A673 (cell line): Measurements from ENCODE around the gene SLC16A3. TPM values are rescaled to one million over a fixed set of nuclear protein-coding genes. Genes with fewer than 3 reads are reported as not detected.

Source experiments
- BruUV-seq: library from RNA; stranded (reverse); fragments of 400-500 nt; replicated peaks from 2 replicates; lab custom pipeline; 2021; lab: Mats Ljungman, UMichigan
- CTCF ChIA-PET: fragments of 300-600 bp; sonication (Branson Sonifier 250); formaldehyde crosslinking; loops from one replicate; lab custom pipeline; 2022; ENCODE audit warnings: antibody characterized with exemption; lab: Charles Lee
- POLR2A ChIA-PET: fragments of 300-600 bp; sonication (Branson Sonifier 250); formaldehyde crosslinking; loops from one replicate; lab custom pipeline; 2022; ENCODE audit warnings: antibody characterized with exemption; ENCODE audit not compliant: low non-redundant PET; lab: Charles Lee
- DNase-seq: peaks from one replicate; pipeline ENCODE4 v3.0.0-alpha.2; 2015; ENCODE audit warnings: low spot score
- H3K27ac ChIP-seq: fragments of 200-600 bp; sonication (generic); 2 replicates; pipeline ENCODE4 v1.5.1; 2016; ENCODE audit warnings: mixed run types, low read depth, mild to moderate bottlenecking, mixed read lengths, antibody characterized with exemption, low read length; ENCODE audit not compliant: poor library complexity, severe bottlenecking
- H3K27me3 ChIP-seq: fragments of 200-600 bp; sonication (generic); replicated peaks from 2 replicates; pipeline ENCODE4 v1.6.1; 2017; ENCODE audit warnings: mixed run types, low read depth, mild to moderate bottlenecking, mixed read lengths, antibody characterized with exemption, low read length; ENCODE audit not compliant: insufficient read depth, poor library complexity
- H3K36me3 ChIP-seq: fragments of 200-600 bp; sonication (generic); 2 replicates; pipeline ENCODE4 v1.6.1; 2016; ENCODE audit warnings: mixed run types, mild to moderate bottlenecking, mixed read lengths, antibody characterized with exemption, low read length; ENCODE audit not compliant: insufficient read depth, poor library complexity, severe bottlenecking
- H3K4me1 ChIP-seq: fragments of 200-600 bp; sonication (generic); 2 replicates; pipeline ENCODE4 v1.6.1; 2017; ENCODE audit warnings: mixed run types, mild to moderate bottlenecking, mixed read lengths, antibody characterized with exemption, low read length; ENCODE audit not compliant: insufficient read depth, poor library complexity, severe bottlenecking
- H3K4me3 ChIP-seq: fragments of 200-600 bp; sonication (generic); 2 replicates; pipeline ENCODE4 v1.5.1; 2016; ENCODE audit warnings: low read depth, mixed run types, mild to moderate bottlenecking, mixed read lengths, low read length; ENCODE audit not compliant: poor library complexity, severe bottlenecking
- H3K9me3 ChIP-seq: fragments of 200-600 bp; sonication (generic); 2 replicates; pipeline ENCODE4 v1.6.1; 2016; ENCODE audit warnings: mixed run types, low read depth, mild to moderate bottlenecking, mixed read lengths, antibody characterized with exemption, low read length; ENCODE audit not compliant: poor library complexity, severe bottlenecking
- CTCF ChIP-seq: fragments of 300-800, 200-600 bp; sonication (generic); conservative IDR thresholded peaks from 2 replicates; pipeline ENCODE4 v1.5.1; 2017; ENCODE audit warnings: low read depth, mild to moderate bottlenecking, antibody characterized with exemption, low read length, moderate library complexity, mixed read lengths
- EZH2 ChIP-seq: fragments of 200-600 bp; sonication (generic); IDR thresholded peaks from 2 replicates; pipeline ENCODE4 v1.6.1; 2017; ENCODE audit warnings: borderline replicate concordance, low read depth, mild to moderate bottlenecking, mixed read lengths, antibody characterized with exemption, low read length; ENCODE audit not compliant: poor library complexity, severe bottlenecking
- intact Hi-C: fragments of 100-400 bp; cut with micrococcal nuclease; formaldehyde crosslinking; loops from one replicate; pipeline ENCODE4 v1.10.0; 2022; ENCODE audit not compliant: unreplicated experiment
- total RNA-seq: library from RNA; stranded (reverse); gene quantifications from 2 replicates; pipeline ENCODE4 v1.2.3, GENCODE V29; 2021

Gene SLC16A3
- total RNA-seq, 1 experiment from 2014 or later: 0.97 TPM

- ChIA-PET POLR2A (no interaction called here), CTCF (no interaction called here)
- H3K4me3 ChIP-seq: no peak overlapping the region
- H3K9me3 ChIP-seq: no peaks in the 10 kb centered on the region
- H3K36me3 ChIP-seq: no peaks in the 10 kb centered on the region
- peaks cover 7% of the 10 kb centered on the region for H3K27me3 ChIP-seq
- BruUV-seq: no TSS peak
- TF ChIP-seq EZH2 (no peak), CTCF (no peak)
- DNase-seq: no peak
- H3K27ac ChIP-seq: no peak overlapping the region
- H3K4me1 ChIP-seq: peaks cover 38% of the 10 kb centered on the region
- intact Hi-C loops: no loop called here
Measured at GRCh38 chr17:82232322-82232820, 3.5 kb downstream of the SLC16A3 start.

DNA sequence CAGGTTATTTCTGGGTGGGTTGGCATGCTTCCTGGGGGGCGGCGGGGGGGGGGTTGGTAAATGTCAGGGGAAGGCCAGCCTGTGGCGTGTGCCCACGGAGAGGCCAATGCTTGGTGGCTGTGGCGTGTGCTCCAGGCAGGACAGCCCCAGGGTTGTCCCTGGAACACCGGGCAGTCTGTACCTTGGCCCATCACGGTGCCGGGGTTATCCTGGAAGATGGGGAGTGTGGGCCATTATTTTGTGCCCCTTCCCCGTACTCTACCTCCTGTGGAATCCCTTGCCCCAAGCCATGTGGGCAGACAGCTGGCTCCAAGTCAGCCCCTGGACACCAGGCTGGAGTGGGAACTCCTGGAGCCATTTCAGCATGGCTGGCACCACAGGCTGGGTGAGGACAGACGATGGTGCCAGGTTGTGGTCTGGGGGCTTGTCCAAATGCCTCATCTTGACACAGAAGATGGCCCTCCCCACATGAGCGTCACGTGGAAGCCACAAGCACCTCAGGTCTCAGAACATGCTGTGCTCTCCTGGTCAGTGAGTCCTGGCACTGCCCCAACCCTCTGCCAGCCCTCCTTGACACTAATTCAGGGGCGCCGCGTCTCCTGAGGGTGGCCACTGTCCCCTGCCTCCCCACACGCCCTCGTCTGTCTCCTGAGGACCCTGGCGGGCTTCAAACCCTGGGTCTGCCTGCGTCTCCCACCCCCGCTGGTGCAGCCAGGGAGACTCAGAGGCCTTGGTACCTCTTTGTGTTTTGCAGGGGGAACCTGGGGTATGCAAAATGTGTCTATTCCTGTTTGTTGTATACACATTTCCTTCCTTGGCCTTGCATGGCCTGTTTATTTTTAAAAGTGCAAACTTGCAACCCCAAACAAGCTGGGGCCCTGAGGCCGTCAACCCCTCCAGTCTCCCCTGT, 4.3 kb downstream of the SLC16A3 start:
- BruUV-seq: no TSS peak
- peaks cover 7% of the 10 kb centered on the region for H3K27me3 ChIP-seq
- POLR2A ChIA-PET: no interaction called here
- DNase-seq: no peak
- H3K9me3 ChIP-seq: no peaks in the 10 kb centered on the region
- H3K27ac ChIP-seq: no peak overlapping the region
- no peaks in the 10 kb centered on the region for H3K36me3 ChIP-seq
- peaks cover 46% of the 10 kb centered on the region for H3K4me1 ChIP-seq
- no peak overlapping the region for H3K4me3 ChIP-seq
- CTCF ChIA-PET: no interaction called here
- TF ChIP-seq EZH2 (no peak), CTCF (no peak)
- intact Hi-C loops: no loop called here

GRCh38 chr17:82234211-82235055, 5.6 kb downstream of the SLC16A3 start:
- BruUV-seq: no TSS peak
- TF ChIP-seq CTCF: no peak
- no peak for TF ChIP-seq EZH2
- Histone ChIP-seq H3K9me3 (no peaks in the 10 kb centered on the region), H3K27ac (no peak overlapping the region), H3K4me3 (no peak overlapping the region), H3K36me3 (no peaks in the 10 kb centered on the region), H3K27me3 (peaks cover 3% of the 10 kb centered on the region), H3K4me1 (peaks cover 52% of the 10 kb centered on the region)
- ChIA-PET CTCF (no interaction called here), POLR2A (no interaction called here)
- no peak for DNase-seq
- intact Hi-C loops: no loop called here
